Astrocyte (in vitro differentiated cells and primary cell): Measurements from ENCODE around the gene UBTD2. TPM values are rescaled to one million over a fixed set of nuclear protein-coding genes. Genes with fewer than 3 reads are reported as not detected.

Experiments
- DNase-seq: peaks from one replicate; pipeline ENCODE4 v3.0.0-alpha.2; 2010; ENCODE audit warnings: low read depth
- FAIRE-seq: peaks from 2 replicates; lab custom pipeline; 2011; peaks lifted over from hg19 to GRCh38; lab: Jason Lieb, UNC
- H2AFZ ChIP-seq: 2 replicates; pipeline ENCODE4 v1.6.0; 2012; ENCODE audit warnings: low read depth, low read length, inconsistent platforms
- H3K27ac ChIP-seq: 2 replicates; pipeline ENCODE4 v1.5.1; 2011; ENCODE audit warnings: low read depth, low read length, inconsistent platforms
- H3K27me3 ChIP-seq: 2 replicates; pipeline ENCODE4 v1.6.0; 2011; ENCODE audit warnings: low read length, inconsistent platforms; ENCODE audit not compliant: insufficient read depth
- H3K36me3 ChIP-seq: 2 replicates; pipeline ENCODE4 v1.5.1; 2011; ENCODE audit warnings: low read length, inconsistent platforms; ENCODE audit not compliant: insufficient read depth
- H3K4me1 ChIP-seq: 2 replicates; pipeline ENCODE4 v1.5.1; 2011; ENCODE audit warnings: low read length, inconsistent platforms; ENCODE audit not compliant: insufficient read depth
- H3K4me2 ChIP-seq: 2 replicates; pipeline ENCODE4 v1.6.0; 2012; ENCODE audit warnings: low read length, inconsistent platforms
- H3K4me3 ChIP-seq: 2 replicates; pipeline ENCODE4 v1.5.1; 2011; ENCODE audit warnings: low read depth, mild to moderate bottlenecking, low read length, inconsistent platforms; ENCODE audit not compliant: insufficient read depth
- H3K79me2 ChIP-seq: 2 replicates; pipeline ENCODE4 v1.6.0; 2012; ENCODE audit warnings: mild to moderate bottlenecking, low read length, inconsistent platforms; ENCODE audit not compliant: insufficient read depth
- H3K9ac ChIP-seq: 2 replicates; pipeline ENCODE4 v1.6.0; 2012; ENCODE audit warnings: mild to moderate bottlenecking, low read length, inconsistent platforms
- H3K9me3 ChIP-seq: 2 replicates; pipeline ENCODE4 v1.5.1; 2012; ENCODE audit warnings: low read depth, mild to moderate bottlenecking, low read length, inconsistent platforms; ENCODE audit not compliant: insufficient read depth
- H4K20me1 ChIP-seq: 2 replicates; pipeline ENCODE4 v1.6.0; 2012; ENCODE audit warnings: low read length, inconsistent platforms; ENCODE audit not compliant: insufficient read depth
- H3K27ac Mint-ChIP-seq: one replicate; pipeline ENCODE4 v1.8.0; 2021; ENCODE audit warnings: mild to moderate bottlenecking, mixed read lengths; ENCODE audit not compliant: unreplicated experiment
- H3K27me3 Mint-ChIP-seq: one replicate; pipeline ENCODE4 v1.8.0; 2021; ENCODE audit warnings: low read depth, mixed read lengths; ENCODE audit not compliant: unreplicated experiment
- H3K36me3 Mint-ChIP-seq: one replicate; pipeline ENCODE4 v1.8.0; 2021; ENCODE audit warnings: low read depth, mixed read lengths; ENCODE audit not compliant: unreplicated experiment
- H3K4me1 Mint-ChIP-seq: one replicate; pipeline ENCODE4 v1.8.0; 2021; ENCODE audit warnings: low read depth, mixed read lengths; ENCODE audit not compliant: unreplicated experiment
- H3K4me3 Mint-ChIP-seq: one replicate; pipeline ENCODE4 v1.8.0; 2021; ENCODE audit warnings: mild to moderate bottlenecking, moderate library complexity, mixed read lengths; ENCODE audit not compliant: unreplicated experiment
- H3K9me3 Mint-ChIP-seq: one replicate; pipeline ENCODE4 v1.8.0; 2021; ENCODE audit warnings: mild to moderate bottlenecking, mixed read lengths; ENCODE audit not compliant: unreplicated experiment
- CTCF ChIP-seq: IDR thresholded peaks from 2 replicates; pipeline ENCODE4 v1.5.1; 2011; ENCODE audit warnings: low read depth, mild to moderate bottlenecking, inconsistent platforms, low read length, moderate library complexity; ENCODE audit not compliant: insufficient read depth
- EZH2 ChIP-seq: IDR thresholded peaks from 2 replicates; pipeline ENCODE4 v1.6.1; 2012; ENCODE audit warnings: mild to moderate bottlenecking, low read length, inconsistent platforms; ENCODE audit not compliant: insufficient read depth
- total RNA-seq: library from RNA; stranded (reverse); gene quantifications from 2 replicates; pipeline ENCODE4 v1.2.1, GENCODE V29; 2021

Gene UBTD2
- total RNA-seq, 1 donor from 2014 or later: 34.2 TPM

GRCh38 chr5:172185096-172185461 lies 98.5 kb downstream of the UBTD2 start:
- Mint-ChIP-seq H3K4me1 (peaks cover 18% of the 10 kb centered on the region), H3K36me3 (peaks cover 15% of the 10 kb centered on the region), H3K9me3 (no peaks in the 10 kb centered on the region), H3K27me3 (no peaks in the 10 kb centered on the region), H3K4me3 (peak overlapping the region; percentile 62), H3K27ac (no peak overlapping the region)
- TF ChIP-seq EZH2: no peak
- no peak for TF ChIP-seq CTCF
- Histone ChIP-seq H3K4me1 (peaks cover 14% of the 10 kb centered on the region), H3K9ac (no peak overlapping the region), H3K79me2 (peaks cover 66% of the 10 kb centered on the region), H3K27me3 (no peaks in the 10 kb centered on the region), H2AFZ (no peak overlapping the region), H4K20me1 (peaks cover 55% of the 10 kb centered on the region), H3K9me3 (no peaks in the 10 kb centered on the region), H3K4me3 (no peak overlapping the region), H3K4me2 (peak overlapping the region; percentile 96), H3K36me3 (no peaks in the 10 kb centered on the region), H3K27ac (no peak overlapping the region)
- FAIRE-seq: no peak
- DNase-seq: no peak

- Histone ChIP-seq H3K27me3 (no peaks in the 10 kb centered on the region), H3K9ac (no peak overlapping the region), H3K36me3 (no peaks in the 10 kb centered on the region), H3K27ac (no peak overlapping the region), H3K4me1 (peaks cover 24% of the 10 kb centered on the region), H3K9me3 (no peaks in the 10 kb centered on the region), H3K79me2 (peaks cover 78% of the 10 kb centered on the region), H4K20me1 (peaks cover 67% of the 10 kb centered on the region), H2AFZ (no peak overlapping the region), H3K4me2 (no peak overlapping the region), H3K4me3 (no peak overlapping the region)
- no peaks in the 10 kb centered on the region for H3K9me3 Mint-ChIP-seq
- no peak for FAIRE-seq
- H3K27ac Mint-ChIP-seq: no peak overlapping the region
- H3K4me3 Mint-ChIP-seq: no peak overlapping the region
- no peaks in the 10 kb centered on the region for H3K27me3 Mint-ChIP-seq
- TF ChIP-seq EZH2 (no peak), CTCF (no peak)
- H3K36me3 Mint-ChIP-seq: peaks cover 15% of the 10 kb centered on the region
- no peak for DNase-seq
- H3K4me1 Mint-ChIP-seq: peaks cover 22% of the 10 kb centered on the region
Observed at GRCh38 chr5:172183881-172184280, 99.7 kb downstream of the UBTD2 start.

GRCh38 chr5:172182291-172182690 lies 101.3 kb downstream of the UBTD2 start:
- Histone ChIP-seq H3K4me1 (peaks cover 28% of the 10 kb centered on the region), H3K27me3 (no peaks in the 10 kb centered on the region), H3K79me2 (peaks cover 90% of the 10 kb centered on the region), H3K27ac (no peak overlapping the region), H2AFZ (no peak overlapping the region), H3K4me2 (no peak overlapping the region), H3K4me3 (no peak overlapping the region), H4K20me1 (peaks cover 81% of the 10 kb centered on the region), H3K9ac (no peak overlapping the region), H3K9me3 (no peaks in the 10 kb centered on the region), H3K36me3 (no peaks in the 10 kb centered on the region)
- no peaks in the 10 kb centered on the region for H3K9me3 Mint-ChIP-seq
- TF ChIP-seq EZH2: no peak
- no peak for TF ChIP-seq CTCF
- H3K27me3 Mint-ChIP-seq: no peaks in the 10 kb centered on the region
- peaks cover 28% of the 10 kb centered on the region for H3K4me1 Mint-ChIP-seq
- peaks cover 15% of the 10 kb centered on the region for H3K36me3 Mint-ChIP-seq
- no peak overlapping the region for H3K27ac Mint-ChIP-seq
- FAIRE-seq (no peak), DNase-seq (no peak)
- no peak overlapping the region for H3K4me3 Mint-ChIP-seq
